ENCODE results near the gene CLEC4E.
"Not testable (repeated sequence)": the region's sequence is repeated elsewhere in the genome, so short reads cannot be mapped to it uniquely, and the experiment has no call there.

Gene CLEC4E

GRCh38 chr12:8508223-8508622 is 32.5 kb downstream of the CLEC4E start:
- no peak for DNase-seq (ENCODE audit: low spot score)
- Histone ChIP-seq H3K4me3 (no peak overlapping the region), H3K27ac (no peak overlapping the region)
- no peak for TF ChIP-seq CTCF (IDR thresholded peaks at IDR 0.05)

- DNase-seq (ENCODE audit: low spot score) = no peak
- no peak for TF ChIP-seq CTCF (IDR thresholded peaks at IDR 0.05)
Observed at GRCh38 chr12:8507596-8507995, 33.1 kb downstream of the CLEC4E start.

GRCh38 chr12:8504351-8504750 is 36.4 kb downstream of the CLEC4E start:
- Histone ChIP-seq H3K27ac (no peak overlapping the region), H3K4me3 (no peak overlapping the region)
- TF ChIP-seq CTCF (IDR thresholded peaks at IDR 0.05) = no peak
- no peak for DNase-seq (ENCODE audit: low spot score)

More at GRCh38 chr12:8507596-8507995, 33.1 kb downstream of the CLEC4E start:
- H3K4me3 ChIP-seq = no peak overlapping the region
- no peak overlapping the region for H3K27ac ChIP-seq

GRCh38 chr12:8501720-8502119 is 39.0 kb downstream of the CLEC4E start:
- DNase-seq (ENCODE audit: low spot score) = no peak
- Histone ChIP-seq H3K4me3 (no peak overlapping the region), H3K27ac (no peak overlapping the region)
- TF ChIP-seq CTCF (IDR thresholded peaks at IDR 0.05) = no peak

GRCh38 chr12:8499616-8500015 is 41.1 kb downstream of the CLEC4E start:
- DNase-seq (ENCODE audit: low spot score) = no peak
- Histone ChIP-seq H3K4me3 (no peak overlapping the region), H3K27ac (no peak overlapping the region)
- no peak for TF ChIP-seq CTCF (IDR thresholded peaks at IDR 0.05)

GRCh38 chr12:8496074-8496473 is 44.6 kb downstream of the CLEC4E start:
- not testable (repeated sequence) for H3K27ac ChIP-seq; DNase-seq (ENCODE audit: low spot score); H3K4me3 ChIP-seq

GRCh38 chr12:8495671-8496070 is 45.0 kb downstream of the CLEC4E start:
- H3K4me3 ChIP-seq; DNase-seq (ENCODE audit: low spot score); H3K27ac ChIP-seq: not testable (repeated sequence)

GRCh38 chr12:8493084-8493483 is 47.6 kb downstream of the CLEC4E start:
- DNase-seq (ENCODE audit: low spot score) = no peak
- TF ChIP-seq CTCF (IDR thresholded peaks at IDR 0.05) = no peak
- no peak overlapping the region for H3K4me3 ChIP-seq
- H3K27ac ChIP-seq = no peak overlapping the region
